GM19468 (cell line): Measurements from ENCODE around the gene PHF2.
"Not testable (repeated sequence)": the region's sequence is repeated elsewhere in the genome, so short reads cannot be mapped to it uniquely, and the experiment has no call there.

Experiments
- ATAC-seq: cut with Tn5 transposase; IDR thresholded peaks from one replicate; pipeline ENCODE4 v1.9.1; 2021; ENCODE audit warnings: mild to moderate bottlenecking, moderate library complexity, moderate number of reproducible peaks; ENCODE audit not compliant: unreplicated experiment; ENCODE audit errors: extremely low read depth

PHF2 gene

DNA sequence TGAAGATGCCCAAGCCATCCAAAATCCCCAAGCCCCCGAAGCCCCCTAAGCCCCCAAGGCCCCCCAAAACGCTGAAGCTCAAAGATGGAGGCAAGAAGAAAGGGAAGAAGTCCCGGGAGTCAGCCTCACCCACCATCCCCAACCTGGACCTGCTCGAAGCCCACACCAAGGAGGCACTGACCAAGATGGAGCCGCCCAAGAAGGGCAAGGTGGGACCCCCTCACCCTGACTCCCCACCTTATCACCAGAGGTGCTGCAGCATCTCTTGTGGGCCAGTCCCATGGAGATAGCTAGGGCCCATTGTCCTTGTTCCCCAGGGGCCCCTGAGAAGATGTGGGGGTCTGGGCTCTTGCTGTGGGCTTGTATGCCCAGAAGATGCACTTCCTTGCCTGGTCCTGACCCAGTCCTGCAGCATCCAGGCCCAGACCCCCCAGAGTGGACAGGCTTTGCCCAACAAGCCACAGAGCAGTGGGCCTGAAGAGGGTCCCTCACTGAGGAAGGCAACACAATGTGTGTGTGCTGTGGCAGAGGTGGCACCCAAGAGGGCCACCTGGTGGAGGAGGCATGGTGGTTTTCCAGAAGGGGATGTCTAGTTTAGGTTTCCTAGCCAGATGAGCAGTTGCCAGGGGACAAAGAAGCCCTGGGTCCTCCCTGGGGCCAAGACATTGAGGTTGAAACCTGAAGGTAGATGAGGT is 84.1 kb downstream of the PHF2 start:
- ATAC-seq, result no peak

DNA sequence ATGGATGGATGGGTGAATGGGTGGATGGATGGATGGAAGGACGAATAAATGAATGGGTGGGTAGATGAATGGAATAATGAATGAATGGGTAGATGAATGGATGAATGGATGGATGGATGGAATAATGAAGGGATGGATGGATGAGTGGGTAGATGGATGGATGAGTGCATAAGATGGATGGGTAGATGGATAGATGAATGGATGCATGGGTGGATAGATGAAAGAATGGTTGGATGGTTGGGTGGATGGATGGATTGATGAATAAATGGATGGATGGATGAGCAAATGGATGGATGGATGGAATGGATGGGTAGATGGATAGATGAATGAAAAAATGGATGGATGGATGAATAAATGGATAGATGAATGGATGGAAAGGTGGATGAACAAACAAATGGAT is 85.2 kb downstream of the PHF2 start:
- no peak for ATAC-seq

DNA sequence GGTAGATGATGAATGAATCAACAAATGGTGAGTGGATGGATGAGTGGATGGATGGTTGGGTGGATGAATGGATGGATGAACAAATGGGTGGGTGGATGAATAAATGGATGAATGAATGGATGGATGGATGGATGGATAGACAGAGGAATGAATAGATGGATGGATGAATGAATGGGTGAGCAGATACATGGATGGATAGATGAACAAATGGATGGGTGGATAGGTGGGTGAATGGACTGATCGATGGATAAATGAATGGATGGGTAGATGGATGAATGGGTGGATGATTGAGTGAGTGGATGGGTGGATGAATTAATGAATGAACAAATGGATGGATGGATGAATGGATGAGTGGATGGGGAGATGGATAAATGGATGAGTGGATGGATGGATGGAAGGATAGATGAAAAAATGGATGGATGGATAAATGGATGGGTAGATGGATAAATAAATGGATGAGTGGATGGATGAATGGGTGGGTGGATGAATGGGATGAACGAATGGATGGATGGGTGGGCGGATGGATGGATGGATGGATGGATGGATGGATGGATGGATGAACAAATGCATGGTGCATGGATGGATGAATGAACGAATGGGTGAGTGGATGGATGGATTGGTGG is 85.7 kb downstream of the PHF2 start:
- no peak for ATAC-seq

DNA sequence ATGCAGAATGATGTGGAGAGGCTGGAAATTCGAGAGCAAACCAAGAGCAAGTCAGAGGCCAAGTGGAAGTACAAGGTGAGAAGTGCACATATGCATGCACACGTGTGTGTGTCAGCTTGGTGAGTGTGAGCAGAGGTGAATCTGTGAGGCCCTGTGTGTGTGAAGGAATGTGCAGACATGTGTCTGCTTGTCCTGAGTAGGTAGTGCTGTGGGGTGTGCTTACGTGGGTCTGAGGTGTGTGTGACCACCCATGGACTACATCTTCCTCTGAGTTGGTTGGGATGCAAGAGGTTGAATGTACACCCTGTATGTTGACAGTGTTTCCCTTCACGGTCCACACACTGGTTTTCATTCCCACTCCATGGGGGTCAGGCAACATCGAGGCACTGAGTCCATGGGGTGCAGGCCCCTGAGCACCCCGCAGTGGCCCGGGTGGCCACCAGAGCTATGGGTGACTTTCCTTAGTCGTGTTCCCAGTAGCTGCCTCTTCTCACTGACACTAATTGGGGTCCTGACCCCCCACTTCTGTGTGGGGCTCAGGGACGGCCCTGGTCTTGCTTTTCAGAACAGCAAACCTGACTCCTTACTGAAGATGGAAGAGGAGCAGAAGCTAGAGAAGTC is 86.7 kb downstream of the PHF2 start:
- ATAC-seq, result no peak

DNA sequence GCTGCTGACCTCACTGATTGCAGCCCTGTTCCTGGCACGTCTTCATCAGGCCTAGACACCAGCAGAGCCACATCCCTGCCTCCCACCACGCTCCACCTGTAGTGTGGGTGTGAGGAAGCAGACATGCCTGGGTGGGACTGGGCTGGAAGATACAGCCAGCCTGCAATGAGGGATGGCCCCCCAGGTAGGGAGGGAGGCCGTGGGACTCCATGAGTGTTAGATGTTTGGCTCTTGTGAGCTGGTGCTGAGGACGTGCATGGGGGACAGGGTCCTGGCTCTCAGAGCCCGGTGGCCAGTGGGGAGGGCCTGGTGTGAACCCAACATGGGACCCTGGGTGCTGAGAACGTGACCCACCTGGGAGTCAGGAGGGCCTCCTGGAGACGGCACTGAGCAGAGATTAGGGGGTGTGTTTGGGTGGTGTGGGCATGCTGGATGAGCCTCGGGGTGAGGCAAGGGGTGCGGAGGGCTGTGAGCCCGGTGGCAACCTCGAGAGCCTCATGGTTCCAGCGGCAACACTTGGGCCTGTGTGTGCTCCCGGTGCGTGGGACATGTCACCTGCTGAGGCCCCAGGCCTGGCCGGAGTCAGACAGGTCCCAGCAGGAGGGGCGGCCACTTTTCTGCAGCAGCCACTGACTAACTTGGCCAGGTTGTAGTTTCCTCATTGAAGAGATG is 87.6 kb downstream of the PHF2 start:
- ATAC-seq, result no peak

DNA sequence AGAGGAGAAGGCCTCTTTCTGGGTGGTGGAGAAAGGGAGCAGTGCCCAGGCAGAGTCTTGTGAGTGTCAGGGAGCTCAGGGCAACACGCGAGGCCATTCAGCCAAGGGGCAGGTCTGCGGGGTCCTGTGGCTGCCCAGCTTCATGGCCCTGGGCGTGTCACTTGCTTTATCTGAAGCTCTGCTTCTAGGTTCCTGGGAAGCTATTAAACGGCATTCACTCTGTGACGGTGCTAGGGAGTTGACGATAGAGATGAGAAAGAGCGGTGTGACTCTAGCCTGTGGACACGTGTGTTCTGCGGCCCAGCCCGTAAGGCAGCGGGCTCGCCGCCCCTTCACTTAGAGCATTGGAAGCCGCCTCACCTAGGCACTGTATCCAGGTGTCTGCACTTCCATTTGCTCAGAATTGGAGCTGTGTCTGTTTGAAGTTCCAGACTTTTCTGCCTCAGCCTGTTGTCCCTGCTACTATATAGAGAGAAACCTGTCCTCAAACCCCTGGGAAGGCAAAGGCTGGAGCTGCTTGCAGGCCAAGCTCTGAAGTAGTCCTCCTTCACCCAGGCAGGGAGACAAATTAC is 88.3 kb downstream of the PHF2 start:
- ATAC-seq, result no peak

DNA sequence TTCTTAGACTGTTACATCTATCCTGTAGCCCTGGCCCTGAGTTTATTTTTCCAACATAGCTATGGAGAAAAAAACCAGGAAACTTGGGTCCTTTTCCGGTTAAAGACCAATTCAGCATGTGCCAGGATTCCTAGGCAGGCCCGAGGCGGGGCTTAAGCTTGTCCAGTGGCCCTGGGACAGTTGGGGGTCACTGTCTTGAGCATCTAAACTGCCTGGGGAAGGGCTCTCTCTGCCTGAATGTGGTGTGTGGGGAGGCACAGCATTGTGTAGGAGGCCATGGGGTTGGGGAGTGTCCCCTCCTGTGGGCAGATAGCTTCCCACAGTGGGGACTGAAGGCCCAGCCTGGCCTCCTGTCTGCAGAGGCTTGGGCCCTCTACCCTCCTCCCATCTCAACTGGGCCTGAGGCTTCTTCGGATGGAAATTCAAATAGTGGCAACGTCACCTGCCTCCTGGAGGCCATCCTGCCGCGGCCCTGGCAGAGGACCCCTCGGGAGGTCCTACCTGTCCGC is 88.8 kb downstream of the PHF2 start:
- no peak for ATAC-seq

DNA sequence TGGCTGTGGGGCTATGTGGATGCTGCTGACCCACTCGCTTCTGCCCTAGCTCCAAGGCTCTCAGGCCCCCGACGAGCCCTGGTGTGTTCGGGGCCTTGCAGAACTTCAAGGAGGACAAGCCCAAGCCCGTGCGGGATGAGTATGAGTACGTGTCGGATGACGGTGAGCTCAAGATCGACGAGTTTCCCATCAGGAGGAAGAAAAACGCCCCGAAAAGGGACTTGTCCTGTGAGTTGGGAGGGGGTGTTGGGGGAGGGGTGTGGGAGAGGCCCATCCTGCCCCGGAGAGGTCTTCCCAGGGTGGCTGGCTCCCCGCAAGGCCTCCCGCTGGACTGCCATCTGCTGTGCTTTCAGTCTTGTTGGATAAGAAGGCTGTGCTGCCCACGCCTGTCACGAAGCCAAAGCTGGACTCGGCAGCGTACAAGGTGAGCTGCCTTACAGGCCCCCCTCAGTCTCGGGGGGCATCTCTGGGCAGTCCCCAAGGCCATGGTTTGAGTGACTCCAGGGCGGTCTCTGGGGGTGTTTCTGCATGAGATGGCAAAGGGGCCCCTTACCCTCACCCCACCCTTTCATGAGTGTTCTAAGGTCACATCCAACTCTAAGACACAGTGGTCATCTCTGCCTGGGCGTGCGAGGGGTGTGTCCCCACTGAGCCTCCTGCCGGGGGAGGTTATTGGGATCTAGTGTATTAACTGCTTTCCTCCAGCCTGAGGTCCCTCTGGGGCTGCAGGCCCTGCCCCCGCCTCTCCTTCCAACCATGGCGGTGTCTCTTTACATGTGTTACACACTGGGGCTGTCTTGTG is 89.5 kb downstream of the PHF2 start:
- ATAC-seq, result no peak

DNA sequence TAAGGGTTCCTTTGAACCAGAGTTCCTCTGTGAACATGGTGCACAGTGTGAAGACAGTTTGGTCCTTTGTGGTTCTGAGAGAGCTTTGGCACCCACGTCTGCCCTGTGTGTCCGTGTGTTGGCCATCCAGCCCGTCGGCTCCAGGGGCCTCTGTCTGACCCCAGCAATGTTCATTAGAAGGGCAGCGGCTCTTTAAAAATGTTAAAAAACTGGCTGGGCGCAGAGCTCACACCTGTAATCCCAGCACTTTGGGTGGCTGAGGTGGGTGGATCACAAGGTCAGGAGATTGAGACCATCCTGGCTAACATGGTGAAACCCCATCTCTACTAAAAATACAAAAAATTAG is 90.0 kb downstream of the PHF2 start:
- not testable (repeated sequence) for ATAC-seq

DNA sequence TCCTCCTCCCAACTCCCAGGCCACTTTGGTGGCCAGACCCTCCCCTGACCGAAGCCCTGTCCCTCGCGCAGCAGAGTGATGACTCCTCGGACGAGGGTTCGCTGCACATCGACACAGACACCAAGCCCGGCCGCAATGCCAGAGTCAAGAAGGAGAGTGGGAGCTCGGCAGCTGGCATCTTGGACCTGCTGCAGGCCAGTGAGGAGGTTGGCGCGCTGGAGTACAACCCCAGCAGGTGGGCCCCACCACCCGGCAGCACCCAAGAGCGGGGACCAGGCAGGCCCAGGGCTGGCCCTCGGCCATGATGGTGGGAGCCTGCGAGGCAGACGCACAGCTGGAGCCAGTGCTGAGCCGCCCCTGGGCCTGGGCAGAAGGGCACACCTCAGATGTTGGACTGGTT is 90.6 kb downstream of the PHF2 start:
- ATAC-seq, result no peak

DNA sequence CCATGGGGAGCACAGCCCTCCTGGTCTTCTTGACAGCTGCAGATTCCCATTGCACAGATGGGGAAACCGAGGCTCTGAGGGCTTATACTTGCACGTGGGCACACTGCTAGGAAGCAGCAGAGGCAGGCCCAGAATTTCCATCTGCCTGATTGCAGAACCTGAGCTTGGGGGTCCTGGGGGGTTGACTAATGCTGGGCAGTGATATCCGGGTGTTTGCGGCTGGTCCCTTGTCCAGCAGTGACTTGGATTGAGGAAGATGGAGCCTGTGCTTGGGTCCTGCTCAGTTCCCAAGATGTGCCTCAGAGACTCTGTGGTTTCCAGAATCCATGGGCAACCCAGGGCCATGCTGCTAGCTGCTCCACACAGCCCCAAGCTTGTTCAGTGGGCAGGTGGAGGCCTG is 91.2 kb downstream of the PHF2 start:
- ATAC-seq, result no peak

DNA sequence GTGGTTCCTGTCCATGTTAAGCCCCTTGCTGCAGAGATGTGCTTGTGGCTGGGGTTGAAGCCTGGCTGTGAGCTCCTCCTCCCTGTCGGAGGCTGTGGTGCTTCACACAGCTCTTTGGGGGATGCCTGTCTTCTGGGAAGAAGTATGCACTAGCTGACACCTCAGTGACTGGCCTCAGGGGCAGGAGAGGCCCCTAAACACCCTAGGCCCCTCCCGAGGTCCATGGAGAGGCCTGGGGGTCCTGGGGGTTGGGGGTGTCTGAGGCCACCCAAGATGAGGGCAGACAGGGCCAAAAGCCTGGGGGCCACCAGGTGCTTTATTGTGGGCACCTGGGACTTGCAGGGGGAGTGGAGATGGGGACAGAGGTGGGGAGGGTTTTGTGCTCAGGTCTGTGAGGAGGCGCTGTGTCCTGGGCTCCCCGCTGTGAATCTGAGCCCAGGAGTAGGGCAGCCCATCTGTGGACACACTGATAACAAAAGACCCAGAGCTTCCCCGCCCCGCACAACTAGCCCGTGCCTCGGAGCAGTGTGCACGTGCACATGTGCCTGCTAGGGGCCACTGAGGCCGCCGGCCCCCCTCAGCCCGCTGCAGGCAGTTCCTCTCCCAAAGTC is 92.0 kb downstream of the PHF2 start:
- ATAC-seq, result no peak

DNA sequence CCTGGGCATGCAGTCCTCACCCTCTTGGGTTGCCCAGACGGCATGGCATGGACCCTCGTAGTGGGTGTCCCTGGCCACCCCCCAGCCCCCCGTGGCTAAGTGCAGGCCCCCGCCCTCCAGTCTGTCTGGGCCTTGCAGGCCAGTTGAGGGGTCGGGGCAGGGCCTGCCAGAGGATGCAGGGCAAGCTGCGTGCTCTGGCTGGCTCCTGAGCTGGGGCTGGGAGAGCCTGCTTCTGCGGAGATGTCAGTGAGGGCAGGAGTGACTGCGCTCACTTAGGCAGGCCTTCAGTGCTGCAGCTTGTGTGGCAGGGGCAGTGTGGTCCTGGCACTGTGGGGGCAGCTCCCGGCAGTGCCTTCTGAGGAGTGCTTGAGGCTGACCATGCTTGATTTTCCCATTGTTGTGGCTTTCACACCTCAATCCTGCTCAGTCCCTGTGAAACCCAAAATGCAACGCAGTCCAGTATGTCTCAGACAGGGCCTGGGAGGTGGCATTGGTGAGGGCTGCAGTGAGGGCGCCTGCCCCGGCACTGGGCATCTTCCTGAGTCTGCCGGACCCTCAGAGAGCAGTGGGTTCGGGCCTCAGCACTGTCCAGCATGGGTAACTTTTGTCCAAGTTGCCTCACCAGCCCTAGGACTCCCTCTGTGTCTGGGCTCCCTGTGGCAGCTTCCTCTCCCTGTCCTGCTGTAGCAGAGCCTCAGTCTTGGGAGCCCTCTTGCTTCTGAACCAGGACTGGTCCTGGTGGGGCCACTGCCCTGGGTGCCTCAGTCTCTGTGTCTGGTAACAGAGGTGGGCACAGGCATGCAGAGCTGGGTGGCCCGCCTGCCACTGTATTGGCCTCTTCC is 93.0 kb downstream of the PHF2 start:
- ATAC-seq, result no peak

DNA sequence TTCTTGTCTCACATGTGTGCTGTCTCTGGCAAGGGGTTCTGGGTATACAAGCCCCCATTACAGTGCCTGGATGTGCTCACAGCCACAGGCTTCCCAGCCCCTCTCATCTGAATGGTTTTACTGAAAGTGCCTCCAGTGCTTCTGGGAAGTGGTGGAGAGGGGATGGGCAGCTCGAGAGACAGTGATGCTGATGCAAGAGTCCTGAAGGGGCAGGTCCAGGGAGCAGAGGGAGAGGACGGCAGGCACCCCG is 93.5 kb downstream of the PHF2 start:
- ATAC-seq, result no peak

DNA sequence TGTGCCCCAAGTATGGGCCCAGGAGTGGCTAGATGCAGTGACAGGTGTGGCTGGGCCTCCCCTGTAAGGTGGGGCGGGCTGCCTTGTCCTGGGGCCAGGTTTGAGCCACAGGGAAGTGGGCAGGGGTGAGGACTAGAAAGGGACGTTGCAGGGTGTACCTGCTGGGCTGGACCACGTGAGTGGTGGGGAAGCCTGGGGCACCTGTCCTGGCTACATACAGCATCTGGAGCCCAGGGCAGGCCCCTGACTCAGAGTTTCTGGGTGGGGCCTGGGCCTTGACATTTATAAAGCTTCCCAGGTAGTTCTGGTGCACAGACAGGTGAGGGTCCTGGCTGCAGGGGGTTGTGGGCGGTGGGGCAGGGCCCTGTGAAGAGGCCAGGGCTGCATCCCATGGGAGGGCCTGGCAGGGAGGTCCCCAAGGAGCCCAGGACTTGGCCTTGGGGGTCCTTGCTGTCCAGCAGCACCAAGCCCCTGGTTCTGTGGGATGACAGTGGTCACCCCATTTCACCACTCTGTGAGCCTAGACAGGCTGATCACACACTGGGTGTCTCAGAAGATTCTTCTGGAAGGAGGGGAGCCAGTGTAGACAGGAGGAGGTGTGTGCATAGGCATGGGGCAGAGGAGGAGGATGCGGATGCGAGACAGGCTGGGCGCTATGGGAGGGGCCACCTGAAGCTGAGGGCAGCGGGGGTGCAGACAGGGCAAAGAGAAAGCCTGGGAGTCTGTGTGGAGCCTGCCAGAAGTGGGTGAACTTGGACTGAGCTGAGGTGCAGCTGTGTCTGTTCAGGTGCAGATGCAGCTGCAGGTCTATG is 94.0 kb downstream of the PHF2 start:
- no peak for ATAC-seq

DNA sequence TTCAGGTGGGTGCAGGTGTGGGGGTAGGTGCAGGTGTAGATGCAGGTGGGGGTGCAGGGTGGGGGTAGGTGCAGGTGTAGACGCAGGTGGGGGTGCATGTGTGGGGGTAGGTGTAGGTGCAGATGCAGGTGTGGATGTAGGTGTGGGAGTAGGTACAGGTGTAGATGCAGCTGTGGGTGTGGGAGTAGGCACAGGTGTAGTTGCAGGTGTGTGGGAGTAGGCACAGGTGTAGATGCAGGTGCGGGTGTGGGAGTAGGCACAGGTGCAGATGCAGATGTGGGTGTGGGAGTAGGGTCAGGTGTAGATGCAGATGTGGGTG is 94.6 kb downstream of the PHF2 start:
- ATAC-seq, result no peak

DNA sequence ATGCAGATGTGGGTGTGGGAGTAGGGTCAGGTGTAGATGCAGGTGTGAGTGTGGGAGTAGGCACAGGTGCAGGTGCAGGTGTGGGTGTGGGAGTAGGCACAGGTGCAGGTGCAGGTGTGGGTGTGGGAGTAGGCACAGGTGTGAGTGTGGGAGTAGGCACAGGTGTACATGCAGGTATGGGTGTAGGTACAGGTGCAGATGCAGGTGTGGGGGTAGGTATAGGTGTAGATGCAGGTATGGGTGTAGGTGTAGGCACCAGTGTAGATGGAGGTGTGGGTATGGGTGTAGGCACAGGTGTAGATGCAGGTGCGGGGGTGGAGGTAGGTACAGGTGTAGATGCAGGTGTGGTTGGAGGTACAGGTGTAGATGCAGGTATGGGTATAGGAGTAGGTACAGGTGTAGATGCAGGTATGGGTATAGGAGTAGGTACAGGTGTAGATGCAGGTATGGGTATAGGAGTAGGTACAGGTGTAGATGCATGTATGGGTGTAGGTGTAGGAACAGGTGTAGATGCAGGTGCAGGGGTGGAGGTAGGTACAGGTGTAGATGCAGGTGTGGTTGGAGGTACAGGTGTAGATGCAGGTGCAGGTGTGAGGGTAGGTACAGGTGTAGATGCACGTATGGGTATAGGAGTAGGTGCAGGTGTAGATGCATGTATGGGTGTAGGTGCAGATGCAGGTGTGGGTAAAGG is 96.1 kb downstream of the PHF2 start:
- ATAC-seq, result not testable (repeated sequence)
